Dermis lymphatic vessel endothelial cell (primary cell): ENCODE data around the gene GGTA1. TPM values are rescaled to one million over a fixed set of nuclear protein-coding genes. Genes with fewer than 3 reads are reported as not detected.

Experiments used
- total RNA-seq: library from RNA; depleted of rRNA; stranded (reverse); fragments of >200 nt; gene quantifications from 2 replicates; pipeline ENCODE4 v1.2.1, GENCODE V29; 2014

Gene GGTA1
- total RNA-seq: 11.1 and 12.1 TPM in 2 replicates

GRCh38 chr9:121499427-121500164, at the start of gene GGTA1:
TSS of gene GGTA1 (minus strand) at chr9:121499844. CDS start at chr9:121467922, 31,922 bp downstream.

Other genes starting within 250 kb of the GGTA1 start
- gene GSN, start 231.7 kb downstream of the GGTA1 start, total RNA-seq: 305 and 426 TPM in 2 replicates
- gene STOM, start 129.6 kb downstream of the GGTA1 start, total RNA-seq: 227 and 531 TPM in 2 replicates
- 15.4 and 20.7 TPM in 2 replicates for gene DAB2IP, start 151.8 kb upstream of the GGTA1 start, total RNA-seq